Fibroblast of skin of left biceps (primary cell): Measurements from ENCODE around the gene RNF144A.
"Not testable (repeated sequence)": the region's sequence is repeated elsewhere in the genome, so short reads cannot be mapped to it uniquely, and the experiment has no call there.

Experiments used
- DNase-seq, 2 experiments: peaks; one replicate each; pipeline ENCODE4 v3.0.0-alpha.2; 2013; ENCODE audit warnings: low read depth in 2 of 2

The RNF144A gene

GRCh38 chr2:6971502-6971901 lies 54.3 kb downstream of the RNF144A start:
- no peak for DNase-seq

DNA sequence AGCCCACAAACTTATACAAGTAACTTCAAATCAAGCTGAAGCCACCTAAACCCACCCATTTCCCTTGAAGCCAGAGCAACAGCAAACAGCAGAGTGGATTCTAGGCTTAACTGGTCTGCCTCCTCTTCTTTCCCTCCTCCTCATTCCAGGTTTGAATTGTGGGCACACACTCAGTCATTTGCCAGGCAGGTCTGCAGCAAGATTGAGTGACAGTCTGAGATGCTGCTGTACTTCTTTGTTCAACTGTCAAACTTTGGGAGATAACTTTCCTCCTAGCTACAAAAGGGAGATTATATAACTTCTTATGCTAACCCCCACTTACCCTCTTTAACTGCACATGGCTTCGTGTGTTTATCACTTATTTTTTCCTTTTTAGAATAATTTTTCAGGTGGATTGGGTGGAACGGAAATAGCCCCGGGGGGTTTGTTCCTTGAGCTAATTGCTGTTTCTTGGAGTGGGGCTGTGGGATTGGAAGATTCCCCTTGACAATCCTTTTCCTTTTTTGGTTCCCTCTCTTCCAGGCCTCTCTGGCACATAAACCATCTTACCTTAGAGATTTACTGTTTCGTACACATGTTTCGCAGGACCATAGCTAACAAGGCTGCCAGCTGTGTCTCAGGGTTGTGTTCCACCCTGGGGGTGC lies 55.0 kb downstream of the RNF144A start:
- DNase-seq = no peak

DNA sequence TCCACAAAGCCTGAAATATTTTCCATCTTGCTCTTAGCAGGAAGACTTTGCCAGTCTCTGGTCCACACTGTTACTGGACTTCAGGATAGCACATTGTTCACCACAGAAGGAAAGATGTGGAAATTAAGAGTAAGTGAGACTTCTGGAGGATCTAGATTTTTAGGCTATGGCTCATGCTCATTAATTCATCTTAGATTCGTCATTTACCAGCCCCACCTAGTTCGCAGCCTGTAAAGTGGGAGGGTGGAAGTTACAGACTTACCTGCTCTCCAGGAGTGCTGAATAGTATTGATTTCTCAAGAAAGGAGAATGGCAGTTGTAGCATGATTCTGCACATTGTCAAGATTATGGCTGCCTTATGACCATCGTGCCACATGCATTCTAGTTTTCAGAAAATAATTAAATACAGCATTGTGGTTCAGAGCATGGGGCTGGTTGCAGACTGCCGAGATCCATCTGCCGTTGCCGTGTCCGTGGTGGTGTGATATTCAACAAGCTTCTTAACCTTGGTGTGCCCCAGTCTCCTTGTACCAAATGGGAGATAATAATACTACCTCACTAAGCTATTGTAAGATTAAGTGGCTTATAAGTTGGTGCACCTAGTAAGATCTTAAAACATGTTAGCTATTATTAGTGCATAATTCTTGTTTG lies 56.8 kb downstream of the RNF144A start:
- no peak for DNase-seq

DNA sequence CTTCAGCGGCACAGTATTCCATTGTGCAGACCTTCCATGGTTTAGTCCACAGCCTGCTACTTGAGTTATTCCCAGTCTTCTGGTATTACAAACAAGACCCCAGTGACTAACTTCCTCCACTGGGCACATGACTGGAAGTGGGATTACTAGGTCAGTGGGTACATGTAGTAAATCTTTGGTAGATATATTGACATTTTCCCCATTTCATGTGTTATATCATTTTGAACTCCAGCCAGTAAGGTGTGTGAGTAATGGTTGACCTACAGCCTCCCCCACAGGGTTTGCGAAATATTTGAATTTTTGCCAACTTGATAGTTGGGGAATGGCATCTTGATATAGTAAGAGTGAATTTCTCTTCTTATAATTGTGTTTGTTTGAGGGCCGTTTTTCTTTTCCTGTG lies 58.8 kb downstream of the RNF144A start:
- no peak for DNase-seq

- DNase-seq = no peak
These were observed 60.0 kb downstream of the RNF144A start for GRCh38 chr2:6977113-6977741.

DNA sequence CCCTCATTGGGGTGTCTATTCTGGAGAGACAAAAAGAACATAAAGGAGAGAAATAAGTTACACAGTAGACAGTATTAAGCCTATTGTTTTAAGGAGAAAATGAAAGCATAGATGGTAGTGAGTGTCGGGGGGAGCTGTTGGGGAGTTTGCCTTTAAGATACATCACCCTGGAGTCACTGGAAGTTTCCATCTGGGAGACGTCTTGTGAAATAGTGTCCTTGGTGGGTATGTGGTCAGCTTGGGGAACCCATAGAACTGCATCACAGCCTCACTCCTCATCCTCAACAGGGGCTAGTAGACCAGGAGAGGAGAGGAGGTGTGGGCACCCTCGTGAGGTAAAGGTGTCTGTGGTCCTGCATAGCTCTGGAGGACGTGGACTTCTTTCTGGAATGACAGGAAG lies 60.6 kb downstream of the RNF144A start:
- DNase-seq = no peak

- DNase-seq = no peak
These were observed 61.8 kb downstream of the RNF144A start for GRCh38 chr2:6978991-6979390.

DNA sequence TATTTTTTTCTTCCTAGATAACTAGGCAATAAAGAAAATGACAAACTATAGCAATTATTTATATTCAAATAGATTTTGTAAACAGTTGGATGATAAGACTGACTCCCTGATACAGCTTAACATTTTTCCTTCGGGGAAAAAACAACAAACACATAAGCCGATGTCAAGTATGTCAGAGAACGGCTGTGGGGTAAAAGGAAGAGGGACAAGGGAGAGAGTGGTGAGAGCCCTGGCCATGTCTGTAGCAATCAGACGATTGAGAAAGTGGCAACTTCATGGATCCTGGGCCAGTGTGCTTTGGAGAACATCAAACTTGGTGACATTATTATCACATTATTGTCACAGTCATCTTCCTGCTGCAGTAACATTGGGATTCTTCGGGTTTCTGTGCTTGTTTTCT lies 65.2 kb downstream of the RNF144A start:
- no peak for DNase-seq

- DNase-seq = no peak
These were observed 65.8 kb downstream of the RNF144A start for GRCh38 chr2:6982934-6983589.

DNA sequence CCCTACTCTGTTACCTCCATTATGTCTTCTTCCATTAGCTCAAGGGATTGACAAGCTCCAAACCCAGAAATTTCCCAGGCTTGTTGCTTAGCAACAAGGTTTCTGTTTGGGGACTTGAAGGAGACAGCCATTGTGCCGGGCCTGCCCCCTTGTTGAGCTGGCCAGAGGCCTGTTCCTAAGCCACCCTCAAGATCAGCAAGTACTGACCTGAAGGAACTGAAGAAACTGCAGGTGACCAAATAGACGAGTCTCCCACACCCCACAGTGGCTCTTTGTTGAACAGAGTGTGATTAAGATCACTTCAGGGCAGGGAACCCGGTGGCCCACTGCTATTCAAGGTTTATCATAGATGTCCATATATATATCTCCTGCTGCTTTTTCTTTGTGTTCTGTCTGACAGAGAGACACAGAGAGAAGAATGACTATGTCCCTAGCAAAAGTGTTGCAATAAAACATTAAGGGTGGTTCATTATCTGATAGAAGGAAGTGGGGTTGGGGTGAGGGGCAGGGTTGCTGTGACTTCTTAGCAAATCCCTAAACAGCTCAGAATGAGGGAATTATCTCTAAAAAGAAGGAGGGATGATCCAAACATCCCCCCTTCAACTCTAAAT lies 69.2 kb downstream of the RNF144A start:
- DNase-seq = no peak

DNA sequence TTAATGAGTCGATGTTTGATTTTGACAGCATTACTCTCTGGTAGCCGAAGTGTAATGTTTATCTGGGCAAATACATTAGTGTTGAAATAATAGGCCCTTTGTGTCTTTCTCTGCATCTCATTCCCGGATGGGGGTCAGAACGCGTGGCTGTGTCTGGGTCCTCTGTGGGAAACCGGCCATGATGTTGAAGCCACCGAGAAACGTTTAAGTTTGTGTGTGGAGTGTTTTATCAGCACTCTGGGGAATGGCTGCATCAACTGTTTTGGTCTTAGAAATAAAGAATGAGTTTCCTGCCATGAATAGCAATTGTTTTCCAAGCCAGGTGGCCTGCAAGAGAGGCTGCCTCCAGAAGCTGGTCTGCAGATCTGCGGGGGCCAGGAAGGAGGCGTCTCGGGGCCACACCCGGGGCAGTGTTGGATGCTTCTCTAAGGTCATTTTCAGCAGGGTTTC lies 69.7 kb downstream of the RNF144A start:
- DNase-seq = no peak

- DNase-seq = no peak
These were observed 73.7 kb downstream of the RNF144A start for GRCh38 chr2:6990871-6991270.

DNA sequence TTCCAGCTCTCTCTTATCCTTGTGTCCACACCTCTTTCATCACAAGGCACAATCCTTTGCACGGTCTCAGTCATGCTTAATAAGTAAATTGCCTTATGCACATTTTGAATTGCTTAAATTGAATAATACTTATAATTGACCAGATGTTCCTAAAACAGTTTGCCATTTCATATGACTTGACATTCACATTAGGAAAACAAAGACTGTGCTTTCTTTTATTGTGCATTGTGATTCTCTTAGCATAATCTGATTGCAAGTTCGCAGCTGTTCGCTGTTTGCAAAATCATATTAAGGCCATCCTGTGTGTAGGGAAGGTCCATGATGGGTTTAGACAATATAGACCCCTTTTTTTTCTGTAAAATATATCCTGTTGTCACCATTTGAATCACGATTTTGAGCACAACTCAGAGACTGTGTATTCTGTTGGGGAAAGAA lies 75.6 kb downstream of the RNF144A start:
- DNase-seq = no peak

GRCh38 chr2:6993229-6993640 lies 76.0 kb downstream of the RNF144A start:
- no peak for DNase-seq

DNA sequence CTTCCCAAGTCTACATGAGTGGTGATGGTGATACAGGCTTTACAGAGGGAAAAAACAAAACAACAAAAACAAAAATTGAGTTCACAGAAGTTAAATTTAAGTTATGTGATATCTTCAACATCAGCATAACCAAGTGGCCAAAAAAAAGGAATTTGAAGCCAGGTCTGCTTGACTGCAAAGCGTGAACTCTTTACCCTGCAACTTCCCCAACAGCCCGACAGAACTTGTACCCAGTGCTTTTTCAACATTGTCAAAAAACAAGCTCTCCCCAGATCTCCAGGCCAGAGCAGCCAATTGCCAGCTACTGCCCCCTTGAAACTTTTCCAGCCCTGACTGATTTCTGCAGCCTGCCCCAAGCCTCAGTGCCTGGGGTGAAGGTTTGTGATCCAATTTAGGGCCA lies 76.7 kb downstream of the RNF144A start:
- no peak for DNase-seq

GRCh38 chr2:6994536-6995128 lies 77.4 kb downstream of the RNF144A start:
- no peak for DNase-seq

- DNase-seq = no peak
These were observed 78.3 kb downstream of the RNF144A start for GRCh38 chr2:6995391-6996097.

DNA sequence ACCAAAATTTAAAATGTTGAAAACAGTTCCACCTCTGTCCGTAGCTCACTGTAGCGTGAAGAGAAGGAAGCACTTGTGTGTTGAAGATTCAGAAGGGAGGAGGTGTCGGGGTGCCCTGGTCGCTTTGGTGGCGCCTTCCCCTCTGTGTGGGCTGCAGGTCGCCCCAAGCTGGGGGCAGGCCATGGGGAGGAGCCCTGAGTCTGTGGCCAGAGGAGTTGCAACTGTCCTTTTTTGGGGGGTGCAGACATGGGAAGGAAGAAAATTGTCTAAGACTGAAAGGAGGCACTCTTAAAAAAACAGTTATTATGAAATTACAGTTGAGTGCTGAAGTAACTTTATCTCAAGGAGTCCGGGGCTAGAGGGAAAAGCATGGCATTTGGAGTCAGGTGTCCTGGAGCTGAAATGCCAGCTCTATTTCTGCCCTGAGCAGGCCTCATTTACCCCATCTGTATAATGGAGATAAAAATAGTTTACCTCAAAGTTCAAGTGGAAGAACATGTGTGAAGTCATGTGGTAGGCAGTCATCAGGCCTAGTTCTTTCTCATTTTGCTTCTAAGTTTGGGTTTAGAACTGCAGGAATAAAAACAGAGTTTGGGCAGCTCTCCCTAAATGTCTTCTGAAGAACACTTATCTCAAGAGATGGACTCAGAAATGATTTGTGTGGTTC lies 82.1 kb downstream of the RNF144A start:
- no peak for DNase-seq

DNA sequence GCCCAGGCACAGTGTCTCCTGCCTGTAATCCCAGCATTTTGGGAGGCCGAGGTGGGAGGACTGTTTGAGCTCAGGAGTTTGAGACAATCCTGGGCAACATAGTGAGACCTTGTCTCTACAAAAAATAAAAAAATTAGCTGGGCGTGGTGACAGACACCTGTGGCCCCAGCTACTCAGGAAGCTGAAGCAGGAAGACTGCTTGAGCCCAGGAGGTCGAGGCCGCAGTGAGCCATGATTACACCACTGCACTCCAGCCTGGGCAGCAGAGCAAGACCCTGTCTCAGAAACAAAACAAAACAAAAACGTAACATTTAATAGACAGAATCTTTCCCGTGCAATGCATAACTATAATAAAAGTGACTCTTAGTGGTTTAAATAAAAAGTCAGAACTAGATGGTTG lies 84.2 kb downstream of the RNF144A start:
- DNase-seq = not testable (repeated sequence)

GRCh38 chr2:7003895-7004294 lies 86.7 kb downstream of the RNF144A start:
- DNase-seq = no peak

GRCh38 chr2:7004636-7005035 lies 87.4 kb downstream of the RNF144A start:
- no peak for DNase-seq
